Measurements from ENCODE around the gene MLXIPL.
"Not testable (repeated sequence)": the region's sequence is repeated elsewhere in the genome, so short reads cannot be mapped to it uniquely, and the experiment has no call there.

MLXIPL gene

DNA sequence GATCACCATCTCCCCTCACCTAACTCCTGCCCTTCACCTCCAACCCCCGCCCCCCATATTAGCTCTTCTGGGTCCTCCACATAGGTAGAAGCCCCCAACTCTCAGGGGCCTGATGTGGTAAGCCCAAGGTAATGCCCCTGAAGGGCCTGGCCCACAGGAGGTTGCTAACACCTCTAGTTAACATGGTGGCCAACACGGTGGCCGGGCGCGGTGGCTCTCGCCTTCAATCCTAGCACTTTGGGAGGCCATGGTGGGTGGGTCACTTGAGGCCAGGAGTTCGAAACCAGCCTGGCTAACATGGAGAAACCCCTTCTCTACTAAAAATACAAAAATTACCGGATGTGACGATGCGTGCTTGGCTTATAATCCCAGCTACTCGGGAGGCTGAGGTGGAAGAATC, 954 bp upstream of the MLXIPL start:
- in situ Hi-C loops (cut with HindIII; ENCODE audit: low pct_ligation_motif_present, low sequenced_read_pairs), result no loop called here
- no peak overlapping the region for H3K4me3 ChIP-seq (ENCODE audit: low read depth, low read length)
- H3K27ac ChIP-seq, result no peak overlapping the region
- TF ChIP-seq, protein P1, sequence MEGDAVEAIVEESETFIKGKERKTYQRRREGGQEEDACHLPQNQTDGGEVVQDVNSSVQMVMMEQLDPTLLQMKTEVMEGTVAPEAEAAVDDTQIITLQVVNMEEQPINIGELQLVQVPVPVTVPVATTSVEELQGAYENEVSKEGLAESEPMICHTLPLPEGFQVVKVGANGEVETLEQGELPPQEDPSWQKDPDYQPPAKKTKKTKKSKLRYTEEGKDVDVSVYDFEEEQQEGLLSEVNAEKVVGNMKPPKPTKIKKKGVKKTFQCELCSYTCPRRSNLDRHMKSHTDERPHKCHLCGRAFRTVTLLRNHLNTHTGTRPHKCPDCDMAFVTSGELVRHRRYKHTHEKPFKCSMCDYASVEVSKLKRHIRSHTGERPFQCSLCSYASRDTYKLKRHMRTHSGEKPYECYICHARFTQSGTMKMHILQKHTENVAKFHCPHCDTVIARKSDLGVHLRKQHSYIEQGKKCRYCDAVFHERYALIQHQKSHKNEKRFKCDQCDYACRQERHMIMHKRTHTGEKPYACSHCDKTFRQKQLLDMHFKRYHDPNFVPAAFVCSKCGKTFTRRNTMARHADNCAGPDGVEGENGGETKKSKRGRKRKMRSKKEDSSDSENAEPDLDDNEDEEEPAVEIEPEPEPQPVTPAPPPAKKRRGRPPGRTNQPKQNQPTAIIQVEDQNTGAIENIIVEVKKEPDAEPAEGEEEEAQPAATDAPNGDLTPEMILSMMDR (IDR thresholded peaks at IDR 0.05; ENCODE audit: low read depth, low read length, missing control alignments), result no peak
- peaks cover 54% of the 10 kb centered on the region for H3K27me3 ChIP-seq (replicated peaks)
- H3K36me3 ChIP-seq (replicated peaks), result no peaks in the 10 kb centered on the region
- no peak for DNase-seq

DNA sequence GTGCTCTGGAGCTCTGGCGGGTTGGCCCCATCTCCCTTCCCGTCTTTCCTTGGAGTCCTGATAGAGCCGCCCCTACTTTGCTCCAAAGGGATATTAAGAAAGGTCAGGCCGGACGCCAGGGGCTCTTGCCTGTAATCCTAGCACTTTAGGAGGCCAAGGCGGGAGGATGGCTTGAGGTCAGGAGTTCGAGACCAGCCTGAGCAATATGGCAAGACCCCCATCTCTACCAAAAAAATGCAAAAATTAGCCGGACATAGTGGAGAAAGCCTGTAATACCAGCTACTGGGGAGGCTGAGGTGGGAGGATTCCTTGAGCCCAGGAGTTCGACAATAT, 313 bp upstream of the MLXIPL start:
- in situ Hi-C loops (cut with HindIII; ENCODE audit: low pct_ligation_motif_present, low sequenced_read_pairs), result no loop called here
- Histone ChIP-seq H3K27ac (no peak overlapping the region), H3K27me3 (replicated peaks) (peaks cover 54% of the 10 kb centered on the region), H3K4me3 (ENCODE audit: low read depth, low read length) (no peak overlapping the region), H3K36me3 (replicated peaks) (no peaks in the 10 kb centered on the region)
- TF ChIP-seq, protein P1 (IDR thresholded peaks at IDR 0.05; ENCODE audit: low read depth, low read length, missing control alignments), result no peak
- DNase-seq, result no peak

DNA sequence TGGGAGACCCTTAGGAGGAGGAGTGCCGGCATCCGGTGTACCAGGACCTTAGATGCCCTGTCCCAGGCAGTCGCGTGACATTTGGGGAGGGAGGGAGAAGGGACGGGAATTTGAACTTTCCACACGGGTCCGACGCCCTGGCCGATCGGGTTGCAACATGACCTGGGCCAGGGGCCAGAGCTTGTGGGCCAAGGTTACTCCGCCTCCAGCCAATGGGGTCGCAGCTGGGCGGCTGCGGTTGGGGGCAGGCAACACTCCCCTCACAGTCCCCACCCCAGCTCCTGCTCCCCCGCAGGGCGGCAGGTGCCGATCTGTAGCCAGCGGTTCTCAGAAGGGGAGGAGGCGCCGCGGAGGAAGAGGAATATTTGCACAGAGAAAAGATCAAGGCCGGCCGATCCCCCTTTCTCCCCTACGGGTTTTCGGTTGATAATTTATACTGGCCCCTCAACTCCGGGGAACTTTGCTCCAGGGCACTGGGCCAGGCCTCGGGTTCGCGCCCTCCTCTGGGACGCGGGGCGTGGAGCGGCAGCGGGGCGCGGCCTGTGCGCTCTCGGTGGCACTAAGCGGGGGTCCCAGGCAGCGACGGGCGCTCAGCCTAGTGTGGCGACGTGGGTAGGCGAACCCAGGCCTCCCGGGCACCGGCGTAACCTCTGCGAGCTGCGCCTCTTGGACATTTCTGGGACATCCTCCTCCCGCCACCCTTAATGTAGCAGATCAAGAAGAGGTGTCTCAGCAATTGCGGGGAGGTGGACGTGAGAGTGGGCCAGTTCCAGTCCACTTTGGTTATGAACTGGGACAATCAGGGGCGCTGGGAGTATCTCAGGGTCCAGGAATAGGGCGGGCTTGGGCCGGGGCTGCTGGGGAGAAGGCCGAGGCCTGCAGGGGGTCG, 1.2 kb downstream of the MLXIPL start:
- DNase-seq, result no peak
- Histone ChIP-seq H3K4me3 (ENCODE audit: low read depth, low read length) (no peak overlapping the region), H3K36me3 (replicated peaks) (no peaks in the 10 kb centered on the region), H3K27me3 (replicated peaks) (peaks cover 48% of the 10 kb centered on the region), H3K27ac (no peak overlapping the region)
- TF ChIP-seq, protein P1 (IDR thresholded peaks at IDR 0.05; ENCODE audit: low read depth, low read length, missing control alignments), result no peak
- in situ Hi-C loops (cut with HindIII; ENCODE audit: low pct_ligation_motif_present, low sequenced_read_pairs), result no loop called here

DNA sequence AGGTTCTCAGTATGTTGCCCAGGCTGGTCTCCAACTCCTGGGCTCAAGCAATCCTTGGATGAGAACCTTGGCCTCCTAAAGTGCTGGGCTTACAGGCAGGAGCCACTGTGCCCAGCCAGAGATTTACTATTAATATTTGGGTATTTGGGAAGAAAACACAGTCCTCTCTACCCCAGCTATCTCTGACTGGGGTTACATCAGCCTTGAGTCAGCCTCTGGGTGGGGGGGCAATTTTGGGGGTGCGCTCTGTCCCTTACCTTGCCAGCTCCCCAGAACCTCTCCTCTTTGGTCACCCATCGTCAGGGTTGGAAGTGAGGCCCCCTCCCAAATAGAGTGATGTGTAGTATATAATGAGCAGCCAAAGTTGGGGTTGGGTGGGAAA, 1.8 kb downstream of the MLXIPL start:
- TF ChIP-seq, protein P1 (IDR thresholded peaks at IDR 0.05; ENCODE audit: low read depth, low read length, missing control alignments), result no peak

DNA sequence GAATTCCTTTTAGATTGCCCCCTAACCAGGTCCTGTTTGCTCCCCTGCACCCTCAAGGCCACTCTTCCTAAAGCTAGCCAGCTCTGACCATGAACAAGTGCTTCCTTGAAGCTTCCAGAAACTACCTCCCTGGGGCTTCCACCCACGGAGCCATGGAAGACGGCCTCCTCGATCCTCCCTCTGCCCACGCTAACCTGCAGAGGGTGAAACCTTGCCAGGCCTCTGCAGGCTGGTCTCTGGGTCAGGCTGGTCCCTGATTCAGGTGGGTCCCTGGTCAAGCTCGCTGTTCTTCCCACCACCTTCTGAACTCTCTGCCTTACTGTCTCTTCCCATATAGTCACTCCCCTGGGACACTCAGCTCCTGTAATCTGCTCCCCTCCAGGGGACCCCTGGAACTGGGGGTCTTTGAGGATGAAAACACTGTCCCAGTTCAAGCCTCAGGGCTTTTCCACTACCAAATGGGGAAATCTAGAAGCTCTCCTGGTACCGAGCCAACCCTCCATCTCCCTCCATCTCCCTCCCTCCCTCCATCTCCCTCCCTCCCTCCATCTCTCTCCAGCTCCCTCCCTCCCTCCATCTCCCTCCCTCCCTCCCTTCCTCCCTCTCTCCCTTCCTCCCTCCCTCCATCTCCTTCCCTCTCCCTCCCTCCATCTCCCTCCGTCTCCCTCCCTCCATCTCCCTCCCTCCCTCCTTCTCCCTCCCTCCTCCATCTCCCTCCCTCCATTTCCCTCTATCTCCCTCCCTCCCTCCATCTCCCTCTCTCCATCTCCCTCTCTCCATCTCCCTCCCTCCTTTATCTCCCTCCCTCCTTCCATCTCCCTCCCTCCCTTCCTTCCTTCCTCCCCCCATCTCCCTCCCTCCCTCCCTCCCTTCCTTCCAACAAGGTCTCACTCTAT, 2.9 kb downstream of the MLXIPL start:
- TF ChIP-seq, protein P1 (IDR thresholded peaks at IDR 0.05; ENCODE audit: low read depth, low read length, missing control alignments), result no peak
- no peak for DNase-seq
- H3K4me3 ChIP-seq (ENCODE audit: low read depth, low read length), result no peak overlapping the region
- no peaks in the 10 kb centered on the region for H3K36me3 ChIP-seq (replicated peaks)
- H3K27ac ChIP-seq, result no peak overlapping the region
- peaks cover 37% of the 10 kb centered on the region for H3K27me3 ChIP-seq (replicated peaks)
- in situ Hi-C loops (cut with HindIII; ENCODE audit: low pct_ligation_motif_present, low sequenced_read_pairs), result no loop called here

More for the DNA sequence above, 1.8 kb downstream of the MLXIPL start:
- no peak for DNase-seq
- H3K4me3 ChIP-seq (ENCODE audit: low read depth, low read length), result no peak overlapping the region
- H3K27ac ChIP-seq, result no peak overlapping the region
- in situ Hi-C loops (cut with HindIII; ENCODE audit: low pct_ligation_motif_present, low sequenced_read_pairs), result no loop called here
- peaks cover 43% of the 10 kb centered on the region for H3K27me3 ChIP-seq (replicated peaks)
- no peaks in the 10 kb centered on the region for H3K36me3 ChIP-seq (replicated peaks)

DNA sequence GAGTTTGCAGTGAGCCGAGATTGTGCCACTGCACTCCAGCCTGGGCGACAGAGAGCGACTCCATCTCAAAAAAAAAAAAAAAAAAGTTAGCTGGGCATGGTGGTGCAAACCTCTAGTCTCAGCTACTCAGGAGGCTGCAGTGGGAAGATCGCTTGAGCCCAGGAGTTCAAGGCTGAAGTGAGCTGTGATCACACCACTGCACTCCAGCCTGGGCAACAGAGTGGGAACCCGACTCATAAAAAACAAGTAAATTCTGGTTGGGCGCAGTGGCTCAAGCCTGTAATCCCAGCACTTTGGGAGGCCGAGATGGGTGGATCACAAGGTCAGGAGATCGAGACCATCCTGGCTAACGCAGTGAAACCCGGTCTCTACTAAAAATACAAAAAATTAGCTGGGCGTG, 4.9 kb downstream of the MLXIPL start:
- peaks cover 27% of the 10 kb centered on the region for H3K27me3 ChIP-seq (replicated peaks)
- H3K4me3 ChIP-seq (ENCODE audit: low read depth, low read length); in situ Hi-C loops (cut with HindIII; ENCODE audit: low pct_ligation_motif_present, low sequenced_read_pairs); H3K36me3 ChIP-seq (replicated peaks); H3K27ac ChIP-seq; DNase-seq: not testable (repeated sequence)

Data from brain microvascular endothelial cell (primary cell).